ENCODE data around the gene ERICH3. TPM values are rescaled to one million over a fixed set of nuclear protein-coding genes. Genes with fewer than 3 reads are reported as not detected.

Gene ERICH3
- total RNA-seq, 1 donor from 2014 or later, result not detected

GRCh38 chr1:74629283-74629682 lies 44.3 kb downstream of the ERICH3 start:
- H3K9me3 Mint-ChIP-seq, result no peaks in the 10 kb centered on the region
- H3K27ac Mint-ChIP-seq, result peak overlapping the region; percentile 55
- Histone ChIP-seq H3F3A (ENCODE audit: low read depth) (no peaks in the 10 kb centered on the region), H3K27me3 (no peaks in the 10 kb centered on the region), H3K9me3 (ENCODE audit: low read depth) (no peaks in the 10 kb centered on the region), H3K27ac (no peak overlapping the region), H3K9ac (no peak overlapping the region), H2AFZ (replicated peaks) (no peak overlapping the region), H3K36me3 (no peaks in the 10 kb centered on the region), H3K4me1 (peaks cover 5% of the 10 kb centered on the region), H4K20me1 (ENCODE audit: low read depth) (no peaks in the 10 kb centered on the region), H3K4me3 (no peak overlapping the region), H3K79me2 (ENCODE audit: low read depth) (no peaks in the 10 kb centered on the region), H3K4me2 (no peak overlapping the region)
- no peak overlapping the region for H3K4me3 Mint-ChIP-seq
- H3K36me3 Mint-ChIP-seq, result no peaks in the 10 kb centered on the region
- H3K4me1 Mint-ChIP-seq, result peaks cover 12% of the 10 kb centered on the region
- DNase-seq (ENCODE audit: low spot score), result peak; percentile 21
- TF ChIP-seq CTCF (IDR thresholded peaks at IDR 0.05), result no peak
- TF ChIP-seq EZH2 (IDR thresholded peaks at IDR 0.05), result no peak
- TF ChIP-seq EZH2phosphoT487 (IDR thresholded peaks at IDR 0.05), result no peak
- no peaks in the 10 kb centered on the region for H3K27me3 Mint-ChIP-seq (ENCODE audit: insufficient read depth, low read depth)

- Histone ChIP-seq H3K4me3 (no peak overlapping the region), H3K36me3 (no peaks in the 10 kb centered on the region), H3K4me1 (no peaks in the 10 kb centered on the region), H3K79me2 (ENCODE audit: low read depth) (no peaks in the 10 kb centered on the region), H3K27me3 (no peaks in the 10 kb centered on the region), H2AFZ (replicated peaks) (no peak overlapping the region), H3F3A (ENCODE audit: low read depth) (no peaks in the 10 kb centered on the region), H3K9me3 (ENCODE audit: low read depth) (no peaks in the 10 kb centered on the region), H4K20me1 (ENCODE audit: low read depth) (no peaks in the 10 kb centered on the region), H3K9ac (no peak overlapping the region), H3K4me2 (no peak overlapping the region), H3K27ac (no peak overlapping the region)
- peaks cover 15% of the 10 kb centered on the region for H3K4me1 Mint-ChIP-seq
- H3K4me3 Mint-ChIP-seq, result no peak overlapping the region
- no peak overlapping the region for H3K27ac Mint-ChIP-seq
- H3K36me3 Mint-ChIP-seq, result no peaks in the 10 kb centered on the region
- no peaks in the 10 kb centered on the region for H3K9me3 Mint-ChIP-seq
- H3K27me3 Mint-ChIP-seq (ENCODE audit: insufficient read depth, low read depth), result no peaks in the 10 kb centered on the region
- no peak for TF ChIP-seq EZH2phosphoT487 (IDR thresholded peaks at IDR 0.05)
- TF ChIP-seq CTCF (IDR thresholded peaks at IDR 0.05), result no peak
- no peak for TF ChIP-seq EZH2 (IDR thresholded peaks at IDR 0.05)
- DNase-seq (ENCODE audit: low spot score), result no peak
These were observed 49.9 kb downstream of the ERICH3 start for GRCh38 chr1:74623716-74624115.

GRCh38 chr1:74620242-74620641 lies 53.4 kb downstream of the ERICH3 start:
- H3K9me3 ChIP-seq (ENCODE audit: low read depth), result no peaks in the 10 kb centered on the region
- H3K79me2 ChIP-seq (ENCODE audit: low read depth), result no peaks in the 10 kb centered on the region
- no peaks in the 10 kb centered on the region for H3K36me3 Mint-ChIP-seq
- H3K9ac ChIP-seq, result no peak overlapping the region
- no peaks in the 10 kb centered on the region for H3F3A ChIP-seq (ENCODE audit: low read depth)
- no peaks in the 10 kb centered on the region for H3K27me3 ChIP-seq
- H3K4me1 ChIP-seq, result no peaks in the 10 kb centered on the region
- no peaks in the 10 kb centered on the region for H3K9me3 Mint-ChIP-seq
- peaks cover 16% of the 10 kb centered on the region for H3K4me1 Mint-ChIP-seq
- no peaks in the 10 kb centered on the region for H4K20me1 ChIP-seq (ENCODE audit: low read depth)
- no peak overlapping the region for H3K27ac Mint-ChIP-seq
- H3K4me2 ChIP-seq, result no peak overlapping the region
- no peak overlapping the region for H2AFZ ChIP-seq (replicated peaks)
- TF ChIP-seq EZH2 (IDR thresholded peaks at IDR 0.05), result no peak
- H3K4me3 Mint-ChIP-seq, result no peak overlapping the region
- no peak overlapping the region for H3K27ac ChIP-seq
- H3K4me3 ChIP-seq, result no peak overlapping the region
- H3K36me3 ChIP-seq, result no peaks in the 10 kb centered on the region
- no peak for DNase-seq (ENCODE audit: low spot score)
- H3K27me3 Mint-ChIP-seq (ENCODE audit: insufficient read depth, low read depth), result no peaks in the 10 kb centered on the region

GRCh38 chr1:74618974-74619373 lies 54.6 kb downstream of the ERICH3 start:
- no peak overlapping the region for H3K4me3 Mint-ChIP-seq
- Histone ChIP-seq H3K27me3 (no peaks in the 10 kb centered on the region), H3F3A (ENCODE audit: low read depth) (no peaks in the 10 kb centered on the region), H3K4me1 (no peaks in the 10 kb centered on the region), H4K20me1 (ENCODE audit: low read depth) (no peaks in the 10 kb centered on the region), H3K9me3 (ENCODE audit: low read depth) (no peaks in the 10 kb centered on the region), H3K9ac (no peak overlapping the region), H3K4me2 (no peak overlapping the region), H3K36me3 (no peaks in the 10 kb centered on the region), H3K27ac (no peak overlapping the region), H3K79me2 (ENCODE audit: low read depth) (no peaks in the 10 kb centered on the region), H3K4me3 (no peak overlapping the region), H2AFZ (replicated peaks) (no peak overlapping the region)
- no peak for TF ChIP-seq EZH2 (IDR thresholded peaks at IDR 0.05)
- TF ChIP-seq EZH2phosphoT487 (IDR thresholded peaks at IDR 0.05), result no peak
- TF ChIP-seq CTCF (IDR thresholded peaks at IDR 0.05), result no peak
- no peaks in the 10 kb centered on the region for H3K36me3 Mint-ChIP-seq
- no peaks in the 10 kb centered on the region for H3K27me3 Mint-ChIP-seq (ENCODE audit: insufficient read depth, low read depth)
- no peak overlapping the region for H3K27ac Mint-ChIP-seq
- peaks cover 16% of the 10 kb centered on the region for H3K4me1 Mint-ChIP-seq
- no peak for DNase-seq (ENCODE audit: low spot score)
- no peaks in the 10 kb centered on the region for H3K9me3 Mint-ChIP-seq

Measured in neural progenitor cell (in vitro differentiated cells).